NOMO-1 treated with DMSO at 0.1 percent for 48 hours (cell line): ENCODE results near the gene MED25.

Experiments
- DNase-seq: peaks from one replicate; lab custom pipeline; 2025; ENCODE audit not compliant: unreplicated experiment; lab: John Stamatoyannopoulos, UW

The MED25 gene

GRCh38 chr19:49884109-49884508 lies 66.0 kb downstream of the MED25 start:
- no peak for DNase-seq

GRCh38 chr19:49884760-49885159 lies 66.7 kb downstream of the MED25 start:
- no peak for DNase-seq
